ENCODE results near the gene STARD5.

GRCh38 chr15:81280696-81281455, 43.1 kb downstream of the STARD5 start:
- TF ChIP-seq CTCF (IDR thresholded peaks at IDR 0.05) (no peak), POLR2A (IDR thresholded peaks at IDR 0.05) (no peak)

Data from Peyer's patch (tissue), 4 donors.